ENCODE measurements around the gene LRP1.

DNA sequence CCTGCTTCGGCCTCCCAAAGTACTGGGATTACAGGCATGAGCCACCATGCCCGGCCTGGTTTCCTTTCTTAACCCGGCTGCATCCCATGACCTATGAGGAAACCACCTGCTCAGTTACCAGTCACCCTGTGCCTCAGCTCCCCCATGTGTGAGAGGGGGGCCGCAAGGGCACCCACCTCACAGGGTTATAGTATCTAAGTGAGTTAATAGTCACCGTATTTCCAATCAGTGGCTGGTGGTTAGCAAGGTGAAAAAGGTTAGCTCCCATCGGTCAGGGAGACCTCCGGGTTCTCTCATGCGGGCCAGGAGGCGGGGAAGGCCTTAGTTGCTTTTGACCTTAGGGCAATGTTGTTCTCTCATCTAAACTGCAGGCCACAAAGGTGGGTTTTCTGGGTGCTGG is 6.7 kb downstream of the LRP1 start:
- TF ChIP-seq ZNF384 (IDR thresholded peaks at IDR 0.05) (no peak), SP1 (IDR thresholded peaks at IDR 0.05) (no peak), BHLHE40 (IDR thresholded peaks at IDR 0.05; ENCODE audit: borderline replicate concordance) (no peak), FOXK2 (IDR thresholded peaks at IDR 0.05) (no peak), LEF1 (IDR thresholded peaks at IDR 0.05; ENCODE audit: borderline replicate concordance) (no peak), NFRKB (IDR thresholded peaks at IDR 0.05) (no peak), TARDBP (IDR thresholded peaks at IDR 0.05) (no peak), SUZ12 (IDR thresholded peaks at IDR 0.05) (no peak)

All from HEK293T (cell line).